ENCODE results near the gene MPC1. TPM values are rescaled to one million over a fixed set of nuclear protein-coding genes. Genes with fewer than 3 reads are reported as not detected.

MPC1 gene
- total RNA-seq, 2 donors from 2014 or later, result 21.6 to 22.1 TPM

DNA sequence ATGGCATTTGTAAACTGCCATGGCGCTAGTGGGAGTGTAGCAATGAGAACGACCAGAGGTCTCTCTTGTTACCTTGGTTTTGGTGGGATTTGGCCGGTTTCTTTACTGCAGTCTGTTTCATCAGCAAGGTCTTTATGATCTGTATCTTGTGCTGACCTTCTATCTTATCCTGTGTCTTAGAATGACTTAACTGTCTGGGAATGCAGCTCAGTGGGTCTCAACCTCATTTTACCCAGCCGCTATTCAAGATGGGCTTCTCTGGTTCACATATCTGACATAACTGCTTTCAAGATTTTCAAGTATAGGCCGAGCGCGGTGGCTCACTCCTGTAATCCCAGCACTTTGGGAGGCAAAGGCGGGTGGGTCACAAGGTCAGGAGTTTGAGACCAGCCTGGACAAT is 38.5 kb downstream of the MPC1 start:
- H3K9me3 ChIP-seq (ENCODE audit: control insufficient read depth, low read length, poor library complexity, severe bottlenecking), result no peaks in the 10 kb centered on the region
- no peak for DNase-seq
- ATAC-seq, result no peak
- Mint-ChIP-seq H3K4me1 (peaks cover 10% of the 10 kb centered on the region), H3K36me3 (ENCODE audit: low read depth) (peaks cover 2% of the 10 kb centered on the region), H3K27me3 (peaks cover 6% of the 10 kb centered on the region), H3K4me3 (no peak overlapping the region), H3K27ac (no peak overlapping the region)

DNA sequence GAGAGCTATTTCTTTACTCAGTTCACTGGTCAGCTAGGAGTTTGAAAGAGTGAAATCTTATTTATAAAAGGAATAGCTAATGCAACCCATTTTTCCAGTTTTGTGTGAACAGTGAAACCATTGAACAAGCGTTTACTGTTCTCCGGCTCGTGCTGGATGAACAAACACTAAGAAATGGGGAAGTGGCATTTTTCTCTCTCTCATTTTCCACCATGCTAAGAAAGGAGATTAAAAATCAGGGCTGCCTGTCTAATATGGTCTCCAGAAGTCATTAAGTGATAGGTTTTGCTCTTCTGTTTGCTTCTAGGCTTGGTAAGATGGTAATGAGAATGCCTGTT is 39.6 kb downstream of the MPC1 start:
- peak overlapping the region; percentile 96 for H3K27ac Mint-ChIP-seq
- peaks cover 6% of the 10 kb centered on the region for H3K27me3 Mint-ChIP-seq
- peaks cover 2% of the 10 kb centered on the region for H3K36me3 Mint-ChIP-seq (ENCODE audit: low read depth)
- ATAC-seq, result peak; percentile 10
- peaks cover 10% of the 10 kb centered on the region for H3K4me1 Mint-ChIP-seq
- no peaks in the 10 kb centered on the region for H3K9me3 ChIP-seq (ENCODE audit: control insufficient read depth, low read length, poor library complexity, severe bottlenecking)
- DNase-seq, result no peak
- peak overlapping the region; percentile 98 for H3K4me3 Mint-ChIP-seq

DNA sequence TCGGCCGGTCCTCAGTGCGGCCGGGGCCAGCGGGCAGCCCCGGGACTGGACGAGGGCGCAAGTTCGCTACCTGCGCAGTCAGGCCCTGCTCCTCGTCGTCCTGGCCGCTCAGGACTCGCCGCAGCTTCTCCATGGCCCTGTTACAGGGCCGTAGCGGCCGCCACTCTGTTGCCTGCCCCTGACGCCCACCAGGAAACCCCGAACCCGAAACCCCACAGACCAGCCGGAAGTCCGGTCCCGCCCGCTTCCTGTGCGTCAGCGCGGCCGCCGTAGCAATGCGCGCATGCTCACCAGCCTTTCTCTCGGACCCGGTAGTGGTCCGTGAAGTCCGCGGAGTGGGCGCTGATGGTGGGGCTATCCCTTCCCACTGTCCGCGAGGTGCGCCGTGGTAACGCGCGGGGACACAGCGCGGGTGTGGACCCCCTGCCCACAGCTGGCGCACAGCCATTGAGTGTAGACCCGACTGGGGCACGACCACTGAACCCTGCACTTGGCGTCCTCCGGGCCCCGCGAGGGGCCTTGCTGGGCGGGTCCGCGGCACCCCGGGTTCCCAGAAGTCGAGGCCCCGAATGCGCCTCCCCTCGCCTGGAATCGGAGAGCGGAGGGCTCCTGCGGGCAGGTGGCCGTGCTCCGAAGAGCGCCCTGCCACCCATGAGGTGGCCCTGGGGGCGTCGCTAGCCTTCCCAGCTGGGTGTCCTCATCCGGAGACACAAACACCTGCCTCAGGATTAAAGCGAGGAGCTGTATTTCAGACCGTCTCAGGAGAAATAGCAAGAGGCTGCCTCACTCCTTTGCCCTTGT is 40.2 kb downstream of the MPC1 start, which contains the start of gene SFT2D1:
Gene SFT2D1 (minus strand): TSS at position 197 of the 801 bp plus-strand sequence. CDS start 64 bp downstream, at position 133.
- Mint-ChIP-seq H3K4me3 (peak within 1 kb of the TSS; percentile 98), H3K27me3 (peaks cover 6% of the 10 kb centered on the region), H3K4me1 (peaks cover 14% of the 10 kb centered on the region), H3K36me3 (ENCODE audit: low read depth) (peaks cover 2% of the 10 kb centered on the region), H3K27ac (peak within 1 kb of the TSS; percentile 96)
- peak; percentile 32 to 50 (median 43) for DNase-seq
- no peaks in the 10 kb centered on the region for H3K9me3 ChIP-seq (ENCODE audit: control insufficient read depth, low read length, poor library complexity, severe bottlenecking)
- ATAC-seq, result peak; percentile 70

DNA sequence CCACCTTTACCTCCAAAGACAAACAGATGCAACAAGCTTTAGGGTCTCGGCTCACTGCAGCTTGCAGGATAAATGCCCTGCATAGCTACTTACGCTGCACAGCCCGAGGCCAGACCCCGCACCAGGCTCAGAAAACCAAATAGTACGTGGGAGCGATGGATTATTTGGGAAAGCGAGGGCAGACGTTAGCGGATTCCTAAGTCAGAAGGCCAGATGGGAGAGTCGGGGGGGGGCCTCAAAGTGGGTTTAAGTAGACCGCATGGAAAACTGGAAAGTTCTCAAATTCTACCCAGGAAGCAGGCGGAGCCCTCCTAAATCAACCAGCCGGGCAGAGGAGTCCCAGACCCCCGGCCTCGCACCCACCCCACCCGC is 40.8 kb downstream of the MPC1 start:
- no peak for DNase-seq
- H3K9me3 ChIP-seq (ENCODE audit: control insufficient read depth, low read length, poor library complexity, severe bottlenecking), result no peaks in the 10 kb centered on the region
- peaks cover 6% of the 10 kb centered on the region for H3K27me3 Mint-ChIP-seq
- ATAC-seq, result peak; percentile 44
- H3K4me1 Mint-ChIP-seq, result peaks cover 17% of the 10 kb centered on the region
- peak overlapping the region; percentile 96 for H3K27ac Mint-ChIP-seq
- peaks cover 5% of the 10 kb centered on the region for H3K36me3 Mint-ChIP-seq (ENCODE audit: low read depth)
- peak overlapping the region; percentile 98 for H3K4me3 Mint-ChIP-seq

DNA sequence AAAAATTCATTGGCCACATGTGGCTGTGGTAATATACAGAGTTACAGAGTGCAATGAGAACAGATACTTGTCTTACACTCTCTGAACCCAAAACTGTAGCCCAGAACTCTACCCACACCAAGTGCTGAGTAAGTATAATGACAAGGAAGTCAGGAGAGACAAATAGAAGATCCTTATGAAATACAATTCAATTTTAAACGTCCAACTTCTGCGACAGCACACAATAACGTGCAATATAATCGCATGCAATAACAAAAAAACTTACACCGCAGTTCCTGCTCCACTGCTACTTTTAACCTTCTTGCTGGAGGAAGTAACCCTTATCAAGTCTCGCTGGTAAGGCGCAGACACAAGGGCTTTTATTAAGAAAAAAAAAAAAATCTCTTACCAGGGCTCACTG is 41.3 kb downstream of the MPC1 start:
- H3K9me3 ChIP-seq (ENCODE audit: control insufficient read depth, low read length, poor library complexity, severe bottlenecking), result no peaks in the 10 kb centered on the region
- peaks cover 6% of the 10 kb centered on the region for H3K27me3 Mint-ChIP-seq
- H3K36me3 Mint-ChIP-seq (ENCODE audit: low read depth), result peaks cover 5% of the 10 kb centered on the region
- peak overlapping the region; percentile 96 for H3K27ac Mint-ChIP-seq
- peak; percentile 53 for ATAC-seq
- H3K4me1 Mint-ChIP-seq, result peaks cover 20% of the 10 kb centered on the region
- peak overlapping the region; percentile 98 for H3K4me3 Mint-ChIP-seq
- DNase-seq, result no peak

DNA sequence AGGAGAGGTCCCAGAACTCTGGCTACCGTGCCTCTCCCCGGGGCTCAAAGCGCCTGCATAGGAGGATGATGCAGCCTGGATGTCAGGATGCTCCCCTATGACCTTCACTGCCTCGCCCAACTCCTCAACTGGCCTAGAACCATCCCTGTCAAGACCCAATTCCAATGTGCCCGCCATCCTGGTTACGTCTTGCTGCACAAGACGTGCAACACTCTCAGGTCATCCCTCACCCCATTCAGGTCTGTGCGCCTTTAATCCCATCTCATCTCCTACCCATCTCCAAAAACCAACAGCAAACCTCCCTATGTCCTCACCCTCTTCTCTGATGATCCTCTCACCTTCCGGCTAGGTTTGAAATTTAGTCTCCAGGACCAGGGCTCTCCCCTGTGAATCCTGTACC is 43.9 kb downstream of the MPC1 start:
- Mint-ChIP-seq H3K4me1 (peaks cover 33% of the 10 kb centered on the region), H3K36me3 (ENCODE audit: low read depth) (peaks cover 9% of the 10 kb centered on the region), H3K27ac (no peak overlapping the region), H3K27me3 (no peaks in the 10 kb centered on the region), H3K4me3 (no peak overlapping the region)
- H3K9me3 ChIP-seq (ENCODE audit: control insufficient read depth, low read length, poor library complexity, severe bottlenecking), result no peaks in the 10 kb centered on the region
- DNase-seq (no peak), ATAC-seq (no peak)

DNA sequence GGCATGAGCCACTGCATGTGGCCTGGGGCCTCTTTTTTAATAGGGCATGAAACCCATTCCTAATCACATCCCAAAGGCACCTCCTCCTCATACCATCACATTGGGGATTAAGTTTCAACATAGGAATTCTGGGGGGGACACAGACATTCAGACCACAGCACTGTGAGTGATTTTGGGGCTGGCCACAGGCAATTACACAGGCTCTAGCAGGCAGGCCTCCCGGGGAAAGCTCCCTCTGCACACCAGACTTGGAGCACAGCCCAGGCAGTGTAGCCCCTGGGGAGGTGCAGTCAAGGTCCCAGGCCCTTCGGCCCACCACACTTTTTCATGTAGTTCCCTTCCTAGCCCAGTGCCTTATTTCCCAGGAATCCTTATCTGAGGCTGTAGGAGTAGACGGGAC is 45.9 kb downstream of the MPC1 start:
- H3K9me3 ChIP-seq (ENCODE audit: control insufficient read depth, low read length, poor library complexity, severe bottlenecking), result no peaks in the 10 kb centered on the region
- no peaks in the 10 kb centered on the region for H3K27me3 Mint-ChIP-seq
- H3K36me3 Mint-ChIP-seq (ENCODE audit: low read depth), result peaks cover 13% of the 10 kb centered on the region
- H3K4me1 Mint-ChIP-seq, result peaks cover 47% of the 10 kb centered on the region
- DNase-seq, result no peak
- ATAC-seq, result no peak
- no peak overlapping the region for H3K27ac Mint-ChIP-seq
- H3K4me3 Mint-ChIP-seq, result no peak overlapping the region

DNA sequence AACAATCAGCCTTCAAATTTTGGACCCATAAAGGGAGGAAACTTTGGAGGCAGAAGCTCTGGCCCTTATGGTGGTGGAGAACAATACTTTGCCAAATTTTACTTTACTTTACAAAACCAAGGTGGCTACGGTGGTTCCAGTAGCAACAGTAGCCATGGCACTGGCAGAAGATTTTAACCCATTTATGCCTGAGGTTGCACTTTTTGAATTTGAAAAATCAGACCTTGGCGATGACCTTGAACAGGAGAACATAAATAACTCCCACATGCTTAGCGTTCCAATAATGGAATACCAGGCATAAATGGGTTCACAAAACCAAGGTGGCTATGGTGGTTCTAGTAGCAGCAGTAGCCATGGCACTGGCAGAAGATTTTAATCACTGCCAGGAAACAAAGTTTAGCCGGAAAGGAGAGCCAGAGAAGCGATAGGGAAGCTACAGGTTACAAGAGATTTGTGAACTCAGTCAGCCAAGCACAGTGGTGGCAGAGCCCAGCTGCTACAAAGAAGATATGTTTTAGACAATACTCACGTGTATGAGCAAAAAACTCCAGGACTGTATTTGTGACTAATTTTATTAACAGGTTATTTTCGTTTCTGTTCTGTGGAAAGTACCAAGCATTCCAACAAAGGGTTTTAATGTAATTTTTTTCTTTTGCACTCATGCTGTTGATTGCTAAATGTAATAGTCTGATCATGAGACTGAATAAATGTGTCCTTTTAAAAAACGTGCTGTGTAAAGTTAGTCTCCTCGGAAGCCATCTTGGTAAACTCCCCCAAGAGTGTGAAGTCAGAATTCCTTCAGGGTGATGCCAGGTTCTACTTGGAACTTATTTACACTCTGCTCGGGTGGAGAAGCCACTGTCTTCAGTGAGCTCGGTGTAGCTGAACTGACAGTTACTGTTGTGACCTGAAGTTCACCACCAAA is 47.1 kb downstream of the MPC1 start:
- ATAC-seq (no peak), DNase-seq (no peak)
- H3K36me3 Mint-ChIP-seq (ENCODE audit: low read depth), result peaks cover 11% of the 10 kb centered on the region
- H3K27ac Mint-ChIP-seq, result no peak overlapping the region
- no peak overlapping the region for H3K4me3 Mint-ChIP-seq
- H3K9me3 ChIP-seq (ENCODE audit: control insufficient read depth, low read length, poor library complexity, severe bottlenecking), result no peaks in the 10 kb centered on the region
- peaks cover 44% of the 10 kb centered on the region for H3K4me1 Mint-ChIP-seq
- no peaks in the 10 kb centered on the region for H3K27me3 Mint-ChIP-seq

DNA sequence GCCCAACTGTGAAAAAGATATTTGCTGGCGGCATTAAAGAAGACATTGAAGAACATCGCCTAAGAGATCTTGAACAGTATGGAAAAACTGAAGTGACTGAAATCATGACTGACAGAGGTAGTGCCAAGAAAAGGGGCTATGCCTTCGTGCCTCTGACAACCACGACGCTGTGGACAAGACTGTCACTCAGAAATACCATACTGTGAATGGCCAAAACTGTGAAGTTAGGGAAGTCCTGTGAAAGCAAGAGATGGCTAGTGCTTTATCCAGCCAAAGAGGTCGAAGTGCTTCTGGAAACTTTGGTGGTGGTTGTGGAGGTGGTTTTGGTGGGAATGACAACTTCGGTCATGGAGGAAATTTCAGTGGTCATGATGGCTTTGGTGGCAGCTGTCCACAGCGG is 47.9 kb downstream of the MPC1 start:
- ATAC-seq (no peak), DNase-seq (no peak)
- Mint-ChIP-seq H3K4me3 (no peak overlapping the region), H3K27me3 (no peaks in the 10 kb centered on the region), H3K27ac (no peak overlapping the region), H3K36me3 (ENCODE audit: low read depth) (peaks cover 11% of the 10 kb centered on the region), H3K4me1 (peaks cover 44% of the 10 kb centered on the region)
- no peaks in the 10 kb centered on the region for H3K9me3 ChIP-seq (ENCODE audit: control insufficient read depth, low read length, poor library complexity, severe bottlenecking)

DNA sequence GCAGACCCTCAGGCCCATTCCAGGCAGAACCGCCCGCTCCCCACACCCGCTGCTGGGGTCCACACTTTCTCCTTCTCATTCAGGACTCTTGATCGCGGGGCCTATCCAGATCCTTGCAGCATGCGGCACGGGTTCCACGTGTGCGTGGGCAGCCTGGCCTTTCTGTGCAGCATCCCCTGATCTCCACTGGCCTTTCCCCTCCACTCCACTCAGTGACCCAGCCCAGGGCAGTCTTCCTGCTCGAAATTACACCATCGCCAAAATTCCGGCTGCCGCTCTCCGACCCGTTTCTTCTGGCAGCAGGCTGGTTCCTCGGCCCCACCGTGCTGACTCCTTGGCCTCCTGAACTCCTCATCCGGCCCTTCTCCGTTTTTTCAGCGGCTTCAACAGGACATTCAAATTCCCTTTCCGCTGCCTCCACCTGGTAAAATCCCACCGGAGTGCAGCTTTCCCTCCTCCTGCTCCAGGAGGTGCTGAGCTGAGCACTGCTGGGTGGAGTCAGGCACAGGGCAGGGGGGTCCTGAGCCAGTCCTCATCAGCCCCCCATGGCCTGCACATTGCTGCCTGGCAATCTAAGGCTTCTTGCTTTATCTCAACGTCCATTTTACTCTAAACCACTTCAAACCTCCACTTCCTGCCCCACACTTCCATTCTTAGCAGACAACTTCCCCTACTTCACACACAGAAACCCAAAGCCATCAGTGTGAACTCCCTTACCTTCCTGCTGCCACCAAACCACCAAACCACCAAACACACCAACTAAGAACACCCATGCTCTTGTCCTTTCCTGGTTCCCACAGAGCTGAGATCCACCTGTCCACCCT is 49.4 kb downstream of the MPC1 start:
- DNase-seq (no peak), ATAC-seq (peak; percentile 94)
- Mint-ChIP-seq H3K36me3 (ENCODE audit: low read depth) (peaks cover 11% of the 10 kb centered on the region), H3K4me1 (peaks cover 49% of the 10 kb centered on the region), H3K27me3 (no peaks in the 10 kb centered on the region), H3K4me3 (peak overlapping the region; percentile 82), H3K27ac (peak overlapping the region; percentile 35)
- H3K9me3 ChIP-seq (ENCODE audit: control insufficient read depth, low read length, poor library complexity, severe bottlenecking), result no peaks in the 10 kb centered on the region

DNA sequence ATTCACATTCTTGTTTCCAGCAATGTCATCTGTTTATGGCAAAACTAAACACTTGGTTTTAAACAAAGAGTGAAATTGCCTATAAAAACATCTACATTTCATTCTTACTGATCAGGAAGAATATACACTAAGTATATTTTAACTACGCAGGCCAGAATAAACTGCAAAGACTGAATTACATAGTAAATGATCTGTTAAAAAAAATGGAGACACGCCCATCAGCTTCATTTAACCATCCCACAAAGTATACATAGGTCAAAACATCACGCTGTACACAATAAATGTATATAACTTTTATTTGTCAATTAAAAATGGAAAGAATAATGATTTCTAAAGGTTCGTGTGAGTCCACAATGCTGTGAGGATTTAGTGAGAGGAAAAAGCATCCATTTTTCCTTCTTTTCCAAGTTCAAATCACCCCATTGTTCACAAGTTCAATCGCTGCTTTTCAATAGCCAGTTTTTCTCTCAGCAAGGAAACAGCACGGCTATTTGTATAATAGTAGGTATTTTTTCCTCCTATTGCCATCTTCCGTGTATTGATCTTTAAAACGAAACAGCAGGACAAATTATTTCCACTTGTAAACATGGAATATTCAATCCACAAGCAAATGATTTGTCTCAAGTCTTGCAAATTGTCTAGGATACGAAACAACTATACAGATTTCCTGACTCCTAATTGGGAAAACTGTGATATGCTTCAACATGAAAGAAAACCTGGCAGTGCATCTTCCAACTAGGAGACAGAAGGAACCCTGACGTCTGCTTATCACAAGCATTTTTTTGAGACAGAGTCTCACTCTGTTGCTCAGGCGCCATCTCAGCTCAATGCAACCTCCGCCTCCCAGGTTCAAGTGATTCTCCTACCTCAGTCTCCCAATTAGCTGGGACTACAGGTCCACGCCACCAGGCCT is 51.0 kb downstream of the MPC1 start:
- H3K27me3 Mint-ChIP-seq, result no peaks in the 10 kb centered on the region
- H3K36me3 Mint-ChIP-seq (ENCODE audit: low read depth), result peaks cover 8% of the 10 kb centered on the region
- peaks cover 41% of the 10 kb centered on the region for H3K4me1 Mint-ChIP-seq
- no peak overlapping the region for H3K27ac Mint-ChIP-seq
- no peak overlapping the region for H3K4me3 Mint-ChIP-seq
- no peak for ATAC-seq
- no peak for DNase-seq
- H3K9me3 ChIP-seq (ENCODE audit: control insufficient read depth, low read length, poor library complexity, severe bottlenecking), result no peaks in the 10 kb centered on the region

DNA sequence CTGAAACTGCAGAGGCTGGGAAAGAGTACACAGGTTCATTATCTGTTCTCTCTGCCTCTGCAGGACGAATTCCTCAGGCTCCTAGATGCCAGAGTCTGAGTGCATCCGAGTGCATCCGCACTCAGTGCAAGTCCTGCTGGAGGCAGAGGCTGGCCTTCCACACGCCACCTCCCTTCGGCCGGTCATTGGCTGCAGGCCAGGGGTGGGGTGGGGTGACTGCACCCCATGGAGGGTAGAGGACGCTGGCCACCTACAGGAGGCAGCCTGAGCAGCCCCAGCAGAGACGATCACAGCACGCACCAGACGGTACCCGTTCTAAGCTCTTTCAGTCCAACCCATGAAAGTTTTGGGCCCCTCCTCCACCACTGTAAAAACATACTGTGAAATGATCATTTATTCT is 52.1 kb downstream of the MPC1 start:
- Mint-ChIP-seq H3K4me3 (no peak overlapping the region), H3K4me1 (peaks cover 37% of the 10 kb centered on the region), H3K27me3 (no peaks in the 10 kb centered on the region), H3K27ac (no peak overlapping the region), H3K36me3 (ENCODE audit: low read depth) (peaks cover 8% of the 10 kb centered on the region)
- ATAC-seq (no peak), DNase-seq (no peak)
- H3K9me3 ChIP-seq (ENCODE audit: control insufficient read depth, low read length, poor library complexity, severe bottlenecking), result no peaks in the 10 kb centered on the region
